RWPE2 (cell line): ENCODE results near the gene COL4A1.

Source experiments
- ATAC-seq: fragments of 200-7000 bp; cut with Tn5 transposase; 3 replicates; pipeline ENCODE4 v1.9.1; 2021; ENCODE audit warnings: low read depth
- DNase-seq: peaks from one replicate; pipeline ENCODE4 v3.0.0-alpha.2; 2020; ENCODE audit warnings: low spot score
- H3K27ac ChIP-seq: fragments of 450-650 bp; 2 replicates; pipeline ENCODE4 v1.5.1; 2017; ENCODE audit warnings: mild to moderate bottlenecking; ENCODE audit not compliant: poor library complexity, severe bottlenecking
- H3K27me3 ChIP-seq: fragments of 250-450 bp; sonication (Bioruptor Pico); 2 replicates; pipeline ENCODE4 v1.5.1; 2021; ENCODE audit warnings: mild to moderate bottlenecking, moderate library complexity; ENCODE audit not compliant: insufficient read depth, poor library complexity, severe bottlenecking
- H3K36me3 ChIP-seq: fragments of 250-450 bp; sonication (Bioruptor Pico); 2 replicates; pipeline ENCODE4 v1.5.1; 2020; ENCODE audit warnings: low read depth, mild to moderate bottlenecking, moderate library complexity
- H3K4me1 ChIP-seq: fragments of 250-450 bp; sonication (Bioruptor Pico); 2 replicates; pipeline ENCODE4 v1.5.1; 2021; ENCODE audit warnings: mild to moderate bottlenecking, moderate library complexity; ENCODE audit not compliant: insufficient read depth, poor library complexity, severe bottlenecking
- H3K4me3 ChIP-seq: fragments of 250-450 bp; sonication (Bioruptor Pico); 2 replicates; pipeline ENCODE4 v1.5.1; 2021; ENCODE audit warnings: mild to moderate bottlenecking, moderate library complexity; ENCODE audit not compliant: severe bottlenecking
- H3K9me3 ChIP-seq: fragments of 250-450 bp; sonication (Bioruptor Pico); 2 replicates; pipeline ENCODE4 v1.5.1; 2021; ENCODE audit warnings: mild to moderate bottlenecking, moderate library complexity; ENCODE audit not compliant: severe bottlenecking
- CTCF ChIP-seq: fragments of 450-650 bp; IDR thresholded peaks from one replicate; pipeline ENCODE4 v1.5.1; 2017; ENCODE audit warnings: mild to moderate bottlenecking, moderate library complexity; ENCODE audit not compliant: poor library complexity, severe bottlenecking

COL4A1 gene

GRCh38 chr13:110277357-110277975 lies 29.5 kb downstream of the COL4A1 start:
- Histone ChIP-seq H3K27ac (no peak overlapping the region), H3K4me1 (no peaks in the 10 kb centered on the region), H3K27me3 (no peaks in the 10 kb centered on the region), H3K36me3 (peaks cover 9% of the 10 kb centered on the region; the same call in 1 of the 2 replicates), H3K9me3 (no peaks in the 10 kb centered on the region), H3K4me3 (no peak overlapping the region)
- no peak for DNase-seq
- no peak for TF ChIP-seq CTCF
- no peak for ATAC-seq

GRCh38 chr13:110276553-110276950 lies 30.4 kb downstream of the COL4A1 start:
- Histone ChIP-seq H3K27ac (no peak overlapping the region), H3K4me3 (no peak overlapping the region)
- TF ChIP-seq CTCF: no peak

GRCh38 chr13:110275931-110276552 lies 30.9 kb downstream of the COL4A1 start:
- DNase-seq (no peak), ATAC-seq (no peak)
- H3K27ac ChIP-seq: no peak overlapping the region
- H3K27me3 ChIP-seq: no peaks in the 10 kb centered on the region
- no peak overlapping the region for H3K4me3 ChIP-seq
- no peaks in the 10 kb centered on the region for H3K4me1 ChIP-seq
- peaks cover 19% of the 10 kb centered on the region for H3K36me3 ChIP-seq
- H3K9me3 ChIP-seq: no peaks in the 10 kb centered on the region
- no peak for TF ChIP-seq CTCF

More at GRCh38 chr13:110276553-110276950, 30.4 kb downstream of the COL4A1 start:
- Histone ChIP-seq H3K4me1 (no peaks in the 10 kb centered on the region), H3K9me3 (no peaks in the 10 kb centered on the region), H3K27me3 (no peaks in the 10 kb centered on the region), H3K36me3 (peaks cover 16% of the 10 kb centered on the region)
- ATAC-seq (no peak), DNase-seq (no peak)

GRCh38 chr13:110274687-110275086 lies 32.3 kb downstream of the COL4A1 start:
- no peaks in the 10 kb centered on the region for H3K27me3 ChIP-seq
- no peaks in the 10 kb centered on the region for H3K4me1 ChIP-seq
- no peak overlapping the region for H3K4me3 ChIP-seq
- no peak for ATAC-seq
- TF ChIP-seq CTCF: peak; percentile 26
- peaks cover 15% of the 10 kb centered on the region for H3K36me3 ChIP-seq
- no peak overlapping the region for H3K27ac ChIP-seq
- no peaks in the 10 kb centered on the region for H3K9me3 ChIP-seq
- DNase-seq: no peak

- no peaks in the 10 kb centered on the region for H3K9me3 ChIP-seq
- H3K4me3 ChIP-seq: no peak overlapping the region
- DNase-seq: no peak
- H3K27me3 ChIP-seq: no peaks in the 10 kb centered on the region
- TF ChIP-seq CTCF: no peak
- H3K27ac ChIP-seq: no peak overlapping the region
- ATAC-seq: no peak
- peaks cover 22% of the 10 kb centered on the region for H3K36me3 ChIP-seq
- no peaks in the 10 kb centered on the region for H3K4me1 ChIP-seq
Measured at GRCh38 chr13:110273254-110273653, 33.7 kb downstream of the COL4A1 start.
